Heart left ventricle (tissue), 16 donors: ENCODE data around the gene ICAM2. TPM values are rescaled to one million over a fixed set of nuclear protein-coding genes. Genes with fewer than 3 reads are reported as not detected.

ENCODE experiments used
- ATAC-seq, 4 donors: fragments of 200-7000 bp; cut with Tn5 transposase; one replicate each; pipeline ENCODE4 v1.9.1; 2020 to 2022; ENCODE audit warnings: moderate library complexity in 4 of 4, mild to moderate bottlenecking in 3 of 4, moderate number of reproducible peaks in 1 of 4
- DNase-seq, 5 donors: peaks; one replicate each; pipeline ENCODE4 v3.0.0-alpha.2; 2020
- H3K27ac ChIP-seq, 12 donors: fragments of 200-600 bp; sonication (generic) in 4 of 12; one replicate each; pipeline versions ENCODE4 v1.5.0 to v1.8.0; 2016 to 2022; ENCODE audit warnings: mild to moderate bottlenecking in 2 of 12
- H3K27me3 ChIP-seq, 9 donors: fragments of 200-600 bp; sonication (generic) in 2 of 9; one replicate each; pipeline versions ENCODE4 v1.5.1 to v1.8.0; 2016 to 2022; ENCODE audit warnings: mild to moderate bottlenecking in 3 of 9
- H3K36me3 ChIP-seq, 9 donors: fragments of 200-600 bp; sonication (generic) in 2 of 9; one replicate each; pipeline versions ENCODE4 v1.5.0 to v1.8.0; 2018 to 2022; ENCODE audit warnings: mild to moderate bottlenecking in 2 of 9
- H3K4me1 ChIP-seq, 12 donors: fragments of 200-600 bp; sonication (generic) in 4 of 12; one replicate each; pipeline versions ENCODE4 v1.5.0 to v1.8.0; 2016 to 2022; ENCODE audit warnings: mild to moderate bottlenecking in 3 of 12
- H3K4me3 ChIP-seq, 12 donors: fragments of 200-600 bp; sonication (generic) in 4 of 12; one replicate each; pipeline versions ENCODE4 v1.5.0 to v1.8.0; 2017 to 2022; ENCODE audit warnings: mild to moderate bottlenecking in 9 of 12, moderate library complexity in 4 of 12
- H3K9me3 ChIP-seq, 12 donors: fragments of 200-600 bp; sonication (generic) in 4 of 12; one replicate each; pipeline versions ENCODE4 v1.5.0 to v1.8.0; 2016 to 2022; ENCODE audit warnings: mild to moderate bottlenecking in 1 of 12
- POLR2A ChIP-seq, 2 donors: fragments of 450-650 bp; IDR thresholded peaks; one replicate each; pipeline ENCODE4 v1.6.1; 2017; ENCODE audit warnings: antibody characterized with exemption in 2 of 2, mild to moderate bottlenecking in 2 of 2, moderate library complexity in 2 of 2
- WGBS, 4 donors: extraction: QIAGEN DNeasy Blood & Tissue Kit in 2 of 4; methylation state at CpG; one replicate each; pipeline versions ENCODE4 v1.1.5 to v1.1.7; 2013 to 2018; 5-methylcytosine and 5-hydroxymethylcytosine counted together
- intact Hi-C, 10 donors: fragments of 100-400 bp; cut with DNase I; formaldehyde crosslinking; loops; one replicate each; pipeline versions ENCODE4 v1.11.1 to v1.14.2; 2022
- polyA plus RNA-seq, 2 donors: library from polyadenylated mRNA; stranded (reverse); fragments of 200-250 nt; gene quantifications; one replicate each; pipeline ENCODE4 v1.2.3, GENCODE V29; 2013
- total RNA-seq, 9 donors: library from RNA; depleted of rRNA in 2 of 9; stranded (reverse); fragments of >200 nt in 2 of 9; fragmentation: NEBNext Ultra II Directional in 3 of 9; extraction: Animal tissue kit (Norgen Biotek cat#: 25700) in 3 of 9; gene quantifications; one replicate each; pipeline versions ENCODE4 v1.1.0 to v1.2.4, GENCODE V29; 2016 to 2023
- TF ChIP-seq, protein P1 (sequence below), 12 donors: fragments of 200-600 bp; sonication (generic) in 4 of 12; IDR thresholded peaks; one replicate each; pipeline versions ENCODE4 v1.5.0 to v1.8.0; 2018 to 2022; ENCODE audit warnings: antibody characterized with exemption in 12 of 12, mild to moderate bottlenecking in 5 of 12
- donor health status: ischemic (EF 13 %, LVEDD 7.1; RV severe dilation, severe dysfunction).
- donor health status: healthy with polysubstance abuse.
- donor health status: DM: no; HTN: yes; CAD: no.
- donor health status: DM: no; HTN: no; CAD: no.
- donor health status: ischemic (EF 25% LVEDD 6.9; RV normal size, moderate dysfunction).
- donor health status: ischemic (EF 25% LVEDD 5.7; RV mildly dilated, moderate dysfunction).
- donor health status: healthy.
- donor health status: DM: yes; HTN: yes; CAD: no.
- donor health status: ischemic (EF 35%, LVEDD 5.7; RV mildly dilated, moderate dysfunction).
- donor health status: nonischemic (EF 11% LVEDD 7.7; RV severe dilation, severe dysfunction).
- donor health status: DM: yes; HTN: yes; CAD: no.
- donor health status: PGD.
- donor health status: ischemic (EF 29% LVEDD 5.4; RV normal size, mild dysfunction).
- donor health status: nonischemic (EF 23%, LVEDD 6.1; RV moderate dilation, normal function).

Gene ICAM2
- total and polyA plus RNA-seq, 11 donors: 24.4 to 262 (median 43.1) TPM

DNA sequence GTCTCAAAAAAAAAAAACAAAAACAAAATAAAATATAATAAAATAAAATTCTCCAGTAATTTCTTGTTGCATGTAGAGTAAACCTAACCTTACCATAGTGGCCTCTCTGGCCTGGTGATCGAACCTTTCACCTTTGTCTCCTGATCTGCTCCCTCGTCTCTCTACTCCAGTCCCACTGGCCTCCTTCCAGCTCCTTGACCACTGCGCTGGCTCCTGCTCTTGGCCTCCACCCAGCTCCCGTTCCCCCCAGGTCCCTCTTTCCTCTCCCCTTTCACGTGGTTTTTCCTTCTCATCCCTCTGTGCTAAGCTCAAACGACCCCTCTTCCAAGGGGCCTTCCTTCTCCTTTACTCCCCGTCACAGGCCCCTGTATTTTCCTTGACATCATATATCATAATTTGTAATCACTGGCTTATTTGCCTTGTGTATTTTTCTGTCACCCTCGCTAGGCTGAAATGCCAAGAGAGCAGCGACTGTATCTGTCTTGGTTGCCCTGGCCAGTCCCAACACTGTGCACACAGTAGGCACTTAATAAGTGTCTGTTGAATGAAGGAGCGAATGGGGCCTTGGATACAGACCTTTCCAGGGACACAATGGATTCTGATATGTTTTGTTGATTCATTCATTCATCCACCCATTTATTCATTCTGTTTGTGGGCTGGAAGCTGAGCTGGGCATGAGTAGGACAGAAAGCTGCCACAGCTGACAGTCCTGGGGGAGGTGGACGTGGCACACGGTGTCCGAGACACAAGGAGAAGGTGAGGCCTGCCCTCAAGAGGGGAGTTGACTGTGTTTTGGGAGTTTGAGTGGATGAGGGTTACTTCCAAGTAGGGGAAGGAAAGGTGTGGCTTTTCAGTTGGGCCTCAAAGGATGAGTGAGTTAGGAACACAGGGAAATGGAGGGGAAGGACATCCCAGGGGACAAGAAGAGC is 41.9 kb downstream of the ICAM2 start:
- ATAC-seq (no peak), DNase-seq (no peak)
- Histone ChIP-seq H3K27ac (peak overlapping the region in 2 of 12 donors; percentile 12 to 26), H3K4me1 (peaks cover 0 to 54% (median 29%) of the 10 kb centered on the region in 12 donors), H3K36me3 (no peaks in the 10 kb centered on the region), H3K9me3 (peaks cover 0 to 15% (median 0%) of the 10 kb centered on the region in 12 donors), H3K27me3 (no peaks in the 10 kb centered on the region), H3K4me3 (no peak overlapping the region)
- no peak for TF ChIP-seq POLR2A (IDR thresholded peaks at IDR 0.05)
- TF ChIP-seq, protein P1, sequence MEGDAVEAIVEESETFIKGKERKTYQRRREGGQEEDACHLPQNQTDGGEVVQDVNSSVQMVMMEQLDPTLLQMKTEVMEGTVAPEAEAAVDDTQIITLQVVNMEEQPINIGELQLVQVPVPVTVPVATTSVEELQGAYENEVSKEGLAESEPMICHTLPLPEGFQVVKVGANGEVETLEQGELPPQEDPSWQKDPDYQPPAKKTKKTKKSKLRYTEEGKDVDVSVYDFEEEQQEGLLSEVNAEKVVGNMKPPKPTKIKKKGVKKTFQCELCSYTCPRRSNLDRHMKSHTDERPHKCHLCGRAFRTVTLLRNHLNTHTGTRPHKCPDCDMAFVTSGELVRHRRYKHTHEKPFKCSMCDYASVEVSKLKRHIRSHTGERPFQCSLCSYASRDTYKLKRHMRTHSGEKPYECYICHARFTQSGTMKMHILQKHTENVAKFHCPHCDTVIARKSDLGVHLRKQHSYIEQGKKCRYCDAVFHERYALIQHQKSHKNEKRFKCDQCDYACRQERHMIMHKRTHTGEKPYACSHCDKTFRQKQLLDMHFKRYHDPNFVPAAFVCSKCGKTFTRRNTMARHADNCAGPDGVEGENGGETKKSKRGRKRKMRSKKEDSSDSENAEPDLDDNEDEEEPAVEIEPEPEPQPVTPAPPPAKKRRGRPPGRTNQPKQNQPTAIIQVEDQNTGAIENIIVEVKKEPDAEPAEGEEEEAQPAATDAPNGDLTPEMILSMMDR (IDR thresholded peaks at IDR 0.05): no peak
- intact Hi-C loops: no loop called here
- WGBS, 4 donors: 72 to 79% (median 78%) methylated on average over 13 of the region's 13 CpGs

DNA sequence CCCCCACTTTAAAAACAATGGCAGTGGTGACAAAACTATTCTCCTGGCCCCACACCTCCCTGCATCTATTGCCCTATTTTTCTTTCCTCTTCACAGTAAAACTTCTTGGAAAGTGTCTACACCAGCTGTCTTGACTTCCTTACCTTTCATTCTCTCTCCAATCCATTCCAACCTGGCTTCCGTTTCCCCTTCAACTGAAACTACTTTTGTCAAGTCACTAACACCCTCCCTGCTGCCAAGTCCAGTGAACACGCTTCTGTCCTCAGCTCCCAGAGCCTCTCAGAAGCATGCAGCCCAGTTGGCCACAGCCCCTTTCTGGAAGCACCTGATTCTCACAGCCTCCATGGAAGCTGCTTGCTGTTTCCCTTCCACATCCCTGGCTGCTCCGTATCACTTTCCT is 43.7 kb downstream of the ICAM2 start:
- 45 to 58% (median 53%) methylated on average over 3 of the region's 3 CpGs for WGBS, 4 donors
- Histone ChIP-seq H3K9me3 (peaks cover 0 to 3% (median 0%) of the 10 kb centered on the region in 12 donors), H3K27me3 (no peaks in the 10 kb centered on the region), H3K36me3 (no peaks in the 10 kb centered on the region), H3K4me1 (peaks cover 0 to 43% (median 21%) of the 10 kb centered on the region in 12 donors), H3K27ac (no peak overlapping the region), H3K4me3 (no peak overlapping the region)
- intact Hi-C loops: no loop called here
- no peak for TF ChIP-seq POLR2A (IDR thresholded peaks at IDR 0.05)
- TF ChIP-seq, protein P1 (IDR thresholded peaks at IDR 0.05): no peak
- DNase-seq (no peak), ATAC-seq (no peak)

DNA sequence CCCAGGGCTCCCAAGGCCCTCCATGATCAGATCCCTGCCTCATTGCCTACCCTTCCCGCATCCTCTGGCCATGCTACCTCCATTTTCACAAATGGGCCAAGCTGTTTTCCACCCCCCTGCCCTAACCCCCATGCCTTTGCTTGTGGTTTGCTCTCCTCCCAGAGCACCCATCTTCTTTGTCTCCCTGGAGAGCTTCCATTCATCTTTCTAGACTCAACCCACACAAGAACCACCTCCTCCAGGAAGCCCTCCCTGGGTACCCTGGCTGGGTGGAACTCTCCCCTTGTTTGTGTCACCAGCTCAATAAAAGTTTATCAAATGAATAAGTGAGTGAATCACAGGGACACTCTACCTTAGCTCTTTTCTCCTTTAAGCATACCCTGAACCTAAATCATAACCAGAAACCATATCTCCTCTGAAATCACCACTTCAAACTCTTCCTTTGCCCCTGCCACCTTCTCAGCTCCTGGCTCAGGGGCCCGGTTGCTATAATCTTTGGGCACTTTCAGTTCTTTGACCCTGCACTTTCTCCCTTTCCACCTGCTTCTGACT is 44.8 kb downstream of the ICAM2 start:
- no peaks in the 10 kb centered on the region for H3K9me3 ChIP-seq
- ATAC-seq: no peak
- H3K36me3 ChIP-seq: no peaks in the 10 kb centered on the region
- no peak for DNase-seq
- intact Hi-C loops: no loop called here
- H3K4me1 ChIP-seq: peaks cover 0 to 33% (median 16%) of the 10 kb centered on the region in 12 donors
- TF ChIP-seq POLR2A (IDR thresholded peaks at IDR 0.05): no peak
- TF ChIP-seq, protein P1 (IDR thresholded peaks at IDR 0.05): no peak
- H3K27ac ChIP-seq: no peak overlapping the region
- H3K27me3 ChIP-seq: no peaks in the 10 kb centered on the region
- WGBS, 4 donors: 85 to 92% (median 89%) methylated on average over 2 of the region's 2 CpGs
- no peak overlapping the region for H3K4me3 ChIP-seq

DNA sequence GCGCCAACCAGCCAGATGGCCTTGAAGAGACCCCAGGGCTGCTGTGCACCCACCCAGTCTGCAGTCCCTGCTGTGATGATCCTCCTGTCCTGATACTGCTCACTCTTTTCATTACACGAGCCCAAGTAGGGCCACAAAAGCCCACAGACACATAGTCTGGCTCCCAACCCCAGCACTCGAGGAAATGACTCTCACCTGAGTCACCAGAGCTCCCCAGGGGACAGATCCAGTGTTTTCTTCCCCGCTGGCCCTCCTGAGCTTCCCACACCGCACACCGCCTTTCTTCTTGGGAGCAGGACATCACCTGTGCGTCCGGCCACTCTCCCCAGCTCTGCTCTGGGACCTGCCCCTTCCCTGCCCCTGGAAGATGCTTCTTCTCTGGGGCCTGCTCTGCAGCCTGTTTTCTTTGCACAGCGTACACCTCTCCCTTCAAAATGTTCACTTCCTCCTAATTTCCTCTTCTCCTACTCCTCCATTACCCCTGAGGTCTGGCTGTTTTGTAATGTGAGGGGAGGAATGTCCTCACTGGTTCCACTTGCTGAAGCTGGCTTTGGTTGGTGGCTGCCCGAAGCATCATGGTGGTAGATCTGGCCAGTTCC is 45.7 kb downstream of the ICAM2 start:
- Histone ChIP-seq H3K9me3 (no peaks in the 10 kb centered on the region), H3K27ac (peak overlapping the region in 1 of 12 donors; percentile 9), H3K4me1 (peaks cover 0 to 23% (median 9%) of the 10 kb centered on the region in 12 donors), H3K27me3 (no peaks in the 10 kb centered on the region), H3K4me3 (no peak overlapping the region), H3K36me3 (no peaks in the 10 kb centered on the region)
- intact Hi-C loops: no loop called here
- WGBS, 4 donors: 68 to 73% (median 69%) methylated on average over 10 of the region's 10 CpGs
- DNase-seq: peak in 1 of 5 donors; percentile 38
- TF ChIP-seq POLR2A (IDR thresholded peaks at IDR 0.05): no peak
- TF ChIP-seq, protein P1 (IDR thresholded peaks at IDR 0.05): no peak
- peak in 3 of 4 donors; percentile 31 to 54 (median 47) for ATAC-seq
